EH (cell line): ENCODE results near the gene RND2.

Source experiments
- DNase-seq: peaks from one replicate; pipeline ENCODE4 v3.0.0-alpha.2; 2015; ENCODE audit warnings: low read depth

RND2 gene

DNA sequence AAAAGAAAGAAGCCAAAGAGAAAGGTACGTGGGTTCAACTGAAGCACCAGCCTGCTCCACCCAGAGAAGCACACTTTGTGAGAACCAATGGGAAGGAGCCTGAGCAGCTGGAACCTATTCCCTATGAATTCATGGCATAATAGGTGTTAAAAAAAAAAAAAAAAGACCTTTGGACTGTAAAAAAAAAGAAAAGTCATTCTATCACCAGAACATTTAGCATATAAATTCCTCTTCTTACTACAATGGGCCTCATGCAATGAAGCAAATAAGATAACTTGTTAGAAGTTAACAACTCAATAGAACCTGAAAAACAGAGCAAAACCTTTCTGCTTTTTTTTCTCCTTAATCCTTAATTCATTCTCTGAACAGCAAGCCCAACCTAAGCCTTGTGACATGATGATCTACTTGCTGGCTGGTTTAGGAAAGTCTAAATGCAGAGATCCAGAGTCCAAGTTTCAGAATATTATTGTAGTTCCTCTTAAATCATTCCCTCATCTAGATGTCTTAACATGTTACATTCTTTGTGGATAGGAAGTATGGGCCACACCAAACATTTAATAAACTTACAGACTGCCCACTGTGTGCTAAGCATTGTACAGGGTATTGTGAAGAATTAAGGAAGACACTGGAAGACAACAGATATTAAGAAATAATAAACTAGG lies 54.7 kb downstream of the RND2 start:
- no peak for DNase-seq
